GM12875 (cell line): ENCODE data around the gene GASK1B.

ENCODE experiments used
- H3K4me3 ChIP-seq: one replicate; pipeline ENCODE4 v1.5.1; 2011; ENCODE audit warnings: low read depth, low read length, control low read depth
- TF ChIP-seq, protein P1 (sequence below): IDR thresholded peaks from 2 replicates; pipeline ENCODE4 v1.5.1; 2011; ENCODE audit warnings: low read depth, mild to moderate bottlenecking, control low read depth, inconsistent platforms, low read length, moderate library complexity, borderline replicate concordance; ENCODE audit not compliant: insufficient read depth

Gene GASK1B

DNA sequence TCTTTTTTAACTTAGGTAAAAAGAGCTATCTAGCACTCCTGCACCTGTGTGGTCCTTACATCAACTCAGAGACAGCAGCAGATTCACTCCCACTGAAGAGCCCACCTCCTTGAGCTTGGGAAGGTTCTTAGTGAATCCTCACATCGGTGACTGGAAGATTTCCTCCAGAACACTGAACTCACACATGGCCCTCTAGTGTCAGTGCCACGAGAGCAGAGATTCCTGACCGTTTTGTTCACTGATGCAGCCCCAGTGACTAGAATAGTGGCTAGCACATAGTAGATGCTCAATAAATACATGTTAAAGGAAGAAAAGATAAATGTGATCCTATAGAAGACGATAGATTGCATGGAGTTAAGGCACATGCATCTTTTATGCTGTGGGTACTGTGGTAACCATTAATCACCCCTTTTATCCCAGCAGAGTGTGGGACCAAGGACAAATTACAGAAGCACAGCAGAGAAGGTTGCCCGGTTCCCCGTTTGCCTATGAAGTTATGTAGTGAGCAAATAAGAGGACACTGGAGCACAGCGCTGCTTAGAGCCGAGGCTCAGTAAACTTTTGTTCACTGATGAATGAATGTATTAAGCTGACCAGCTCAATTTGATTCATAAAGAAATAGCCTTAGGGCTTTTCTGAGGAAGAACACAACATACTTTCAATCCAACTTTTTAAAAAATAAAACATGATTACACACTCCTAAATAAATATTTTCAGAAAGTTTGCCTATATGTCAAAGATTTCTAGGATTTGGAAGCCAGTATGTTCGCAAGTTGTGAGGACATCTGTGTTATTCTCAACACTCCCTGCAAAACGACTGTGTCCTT, 8.7 kb downstream of the GASK1B start:
- H3K4me3 ChIP-seq: no peak overlapping the region
- TF ChIP-seq, protein P1, sequence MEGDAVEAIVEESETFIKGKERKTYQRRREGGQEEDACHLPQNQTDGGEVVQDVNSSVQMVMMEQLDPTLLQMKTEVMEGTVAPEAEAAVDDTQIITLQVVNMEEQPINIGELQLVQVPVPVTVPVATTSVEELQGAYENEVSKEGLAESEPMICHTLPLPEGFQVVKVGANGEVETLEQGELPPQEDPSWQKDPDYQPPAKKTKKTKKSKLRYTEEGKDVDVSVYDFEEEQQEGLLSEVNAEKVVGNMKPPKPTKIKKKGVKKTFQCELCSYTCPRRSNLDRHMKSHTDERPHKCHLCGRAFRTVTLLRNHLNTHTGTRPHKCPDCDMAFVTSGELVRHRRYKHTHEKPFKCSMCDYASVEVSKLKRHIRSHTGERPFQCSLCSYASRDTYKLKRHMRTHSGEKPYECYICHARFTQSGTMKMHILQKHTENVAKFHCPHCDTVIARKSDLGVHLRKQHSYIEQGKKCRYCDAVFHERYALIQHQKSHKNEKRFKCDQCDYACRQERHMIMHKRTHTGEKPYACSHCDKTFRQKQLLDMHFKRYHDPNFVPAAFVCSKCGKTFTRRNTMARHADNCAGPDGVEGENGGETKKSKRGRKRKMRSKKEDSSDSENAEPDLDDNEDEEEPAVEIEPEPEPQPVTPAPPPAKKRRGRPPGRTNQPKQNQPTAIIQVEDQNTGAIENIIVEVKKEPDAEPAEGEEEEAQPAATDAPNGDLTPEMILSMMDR: no peak

DNA sequence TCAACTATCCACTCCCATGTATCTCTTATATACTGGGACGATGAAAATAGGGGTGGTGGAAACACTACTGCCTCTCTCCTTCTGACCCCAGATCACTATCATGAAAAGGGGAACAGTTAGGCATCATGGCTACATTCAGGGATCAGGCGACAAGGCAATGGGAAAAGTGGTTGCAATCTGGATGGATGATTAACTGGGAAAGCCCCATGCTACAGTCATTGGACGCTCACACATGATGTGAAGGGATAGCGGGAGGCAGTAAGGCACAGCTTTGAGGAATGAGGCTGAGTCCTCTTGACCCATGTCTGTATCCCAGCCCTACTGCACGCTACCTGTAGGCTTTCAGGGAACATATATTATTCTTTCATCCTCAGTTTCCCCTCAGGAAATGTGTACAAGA, 10.2 kb downstream of the GASK1B start:
- no peak overlapping the region for H3K4me3 ChIP-seq
- TF ChIP-seq, protein P1: no peak

DNA sequence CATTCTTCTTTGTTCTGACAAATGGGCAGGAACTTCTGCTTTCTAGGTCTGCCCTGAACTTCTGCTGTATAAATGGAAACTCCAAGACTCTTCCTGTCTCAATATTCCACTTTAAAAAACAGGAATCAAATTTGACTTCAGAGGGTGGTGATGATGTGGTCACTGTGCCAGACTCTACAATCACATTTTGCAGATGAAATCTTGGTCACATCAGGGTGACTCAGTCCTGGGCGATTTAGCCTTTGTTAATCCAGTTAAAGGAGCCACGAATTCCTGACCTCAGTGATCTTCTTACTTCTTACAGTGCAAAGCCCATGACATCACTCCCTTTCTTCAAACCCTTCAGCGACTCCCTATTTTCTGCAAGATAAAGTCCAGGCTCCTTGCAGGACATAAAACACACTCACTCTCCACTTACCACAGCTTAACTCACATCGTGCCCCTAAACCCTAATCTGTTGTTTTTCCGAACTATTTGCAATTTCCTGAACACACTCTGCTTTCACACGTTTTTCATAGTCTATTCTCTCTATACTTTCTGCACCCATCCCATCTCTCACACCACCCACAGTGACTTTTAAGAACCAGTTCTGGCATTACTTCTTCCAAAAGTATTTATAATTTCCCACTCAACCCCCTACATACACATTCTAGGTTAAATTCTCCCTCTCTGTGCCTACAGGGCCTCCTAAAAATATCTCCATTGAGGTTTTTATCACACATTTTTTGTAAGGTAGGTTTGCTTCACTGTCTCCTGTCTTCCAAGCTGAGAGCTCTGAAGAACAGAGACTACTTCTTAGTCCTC, 11.1 kb downstream of the GASK1B start:
- TF ChIP-seq, protein P1: no peak
- no peak overlapping the region for H3K4me3 ChIP-seq

GRCh38 chr4:158159718-158160094, 13.1 kb downstream of the GASK1B start:
- TF ChIP-seq, protein P1: no peak
- no peak overlapping the region for H3K4me3 ChIP-seq

DNA sequence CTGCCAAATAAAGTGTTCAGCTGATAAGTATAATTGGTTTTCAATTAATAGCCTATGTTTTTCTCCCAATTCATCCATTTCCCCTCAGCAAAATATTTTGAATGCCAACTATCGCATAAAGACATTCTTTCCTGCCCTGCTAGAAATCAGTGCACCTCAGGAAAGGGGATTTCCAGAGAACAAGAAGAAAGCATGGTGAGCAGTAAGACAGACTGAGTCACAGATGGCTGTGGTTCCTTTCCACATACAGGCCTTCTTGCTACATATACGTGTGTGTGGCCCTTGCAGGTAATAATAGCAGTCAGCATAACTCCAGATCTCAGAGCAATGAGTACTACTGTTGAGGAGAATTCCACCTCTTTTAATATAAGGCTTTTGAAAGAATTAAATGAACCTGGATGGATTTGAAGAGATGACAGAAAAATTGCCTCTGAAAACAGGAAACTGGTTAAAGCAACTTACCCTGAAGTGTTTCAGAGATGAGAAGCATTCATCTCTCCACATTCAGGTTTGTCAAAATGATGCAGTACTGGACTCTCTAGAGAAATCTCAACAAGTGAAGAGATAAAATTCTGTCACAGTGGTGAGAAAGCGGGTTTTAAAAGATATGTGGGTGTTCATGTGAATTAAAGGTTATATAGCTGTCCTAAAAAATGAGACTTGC, 13.6 kb downstream of the GASK1B start:
- H3K4me3 ChIP-seq: no peak overlapping the region
- TF ChIP-seq, protein P1: no peak

GRCh38 chr4:158157412-158157811, 15.4 kb downstream of the GASK1B start:
- no peak overlapping the region for H3K4me3 ChIP-seq
- TF ChIP-seq, protein P1: no peak
